Measurements from ENCODE around the gene CALD1.

CALD1 gene

GRCh38 chr7:134993877-134994456, 214.5 kb downstream of the CALD1 start:
- no peak overlapping the region for H3K4me3 ChIP-seq (ENCODE audit: low read depth, low read length)
- DNase-seq (ENCODE audit: low read depth, low spot score) = no peak
- TF ChIP-seq CTCF (IDR thresholded peaks at IDR 0.05; ENCODE audit: insufficient read depth, low read length, missing control alignments) = no peak
- ChIA-PET CTCF (no interaction called here), POLR2A (no interaction called here)

- CTCF ChIA-PET = no interaction called here
Observed at GRCh38 chr7:134995239-134996096, 216.0 kb downstream of the CALD1 start.

DNA sequence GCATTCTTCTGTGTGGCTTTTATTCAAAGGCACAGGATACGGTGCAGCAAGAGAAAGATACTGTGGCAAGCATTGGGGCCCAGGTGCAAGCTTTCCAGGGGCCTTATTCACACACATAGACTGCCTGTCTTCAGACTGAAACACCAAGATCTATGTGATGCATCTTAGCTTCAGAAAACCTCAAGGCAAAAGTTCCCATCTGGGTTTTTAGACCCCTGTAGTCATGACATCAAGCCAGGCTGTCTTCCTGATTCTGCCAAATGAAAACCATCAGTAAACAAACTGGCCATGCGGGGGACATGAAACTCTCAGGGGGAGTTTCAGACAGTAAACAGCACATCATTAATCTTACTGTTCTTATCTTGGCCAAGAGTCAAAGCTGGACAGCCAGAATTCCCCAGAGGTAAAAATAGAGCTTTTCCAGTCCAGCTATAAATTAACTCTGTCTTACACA, 216.7 kb downstream of the CALD1 start:
- H3K4me3 ChIP-seq (ENCODE audit: low read depth, low read length) = no peak overlapping the region
- DNase-seq (ENCODE audit: low read depth, low spot score) = no peak
- CTCF ChIA-PET = no interaction called here
- no peak for TF ChIP-seq CTCF (IDR thresholded peaks at IDR 0.05; ENCODE audit: insufficient read depth, low read length, missing control alignments)
- POLR2A ChIA-PET = interaction anchor here (0.6 kb wide), 1 partner anchor 10 kb away, joined by 3 read pairs; the partner anchor contains the start of gene AGBL3

More at GRCh38 chr7:134995239-134996096, 216.0 kb downstream of the CALD1 start:
- no peak for DNase-seq (ENCODE audit: low read depth, low spot score)
- POLR2A ChIA-PET = no interaction called here
- H3K4me3 ChIP-seq (ENCODE audit: low read depth, low read length) = no peak overlapping the region
- TF ChIP-seq CTCF (IDR thresholded peaks at IDR 0.05; ENCODE audit: insufficient read depth, low read length, missing control alignments) = no peak

- H3K4me3 ChIP-seq (ENCODE audit: low read depth, low read length) = no peak overlapping the region
- TF ChIP-seq CTCF (IDR thresholded peaks at IDR 0.05; ENCODE audit: insufficient read depth, low read length, missing control alignments) = no peak
- ChIA-PET CTCF (interaction anchor here (1.0 kb wide), 1 partner anchor 10 kb away, joined by 3 read pairs; no protein-coding TSS in a partner anchor), POLR2A (no interaction called here)
- DNase-seq (ENCODE audit: low read depth, low spot score) = no peak
Observed at GRCh38 chr7:134997214-134997885, 217.9 kb downstream of the CALD1 start.

- no peak for DNase-seq (ENCODE audit: low read depth, low spot score)
- ChIA-PET POLR2A (no interaction called here), CTCF (no interaction called here)
- H3K4me3 ChIP-seq (ENCODE audit: low read depth, low read length) = no peak overlapping the region
- no peak for TF ChIP-seq CTCF (IDR thresholded peaks at IDR 0.05; ENCODE audit: insufficient read depth, low read length, missing control alignments)
Observed at GRCh38 chr7:134999136-134999535, 219.7 kb downstream of the CALD1 start.

All from AG04449 (cell line).